GM18526 (cell line): ENCODE data around the gene ITPA.

ENCODE experiments used
- POLR2A ChIP-seq: IDR thresholded peaks from 3 replicates; pipeline ENCODE4 v1.6.1; 2011; ENCODE audit not compliant: insufficient read length; ENCODE audit errors: extremely low read depth

Gene ITPA

GRCh38 chr20:3209257-3209945, at the start of gene ITPA:
Gene ITPA, plus strand, starts transcription at chr20:3209498. Its CDS starts 54 bp downstream, at chr20:3209552.
- TF ChIP-seq POLR2A, result peak; percentile 79

DNA sequence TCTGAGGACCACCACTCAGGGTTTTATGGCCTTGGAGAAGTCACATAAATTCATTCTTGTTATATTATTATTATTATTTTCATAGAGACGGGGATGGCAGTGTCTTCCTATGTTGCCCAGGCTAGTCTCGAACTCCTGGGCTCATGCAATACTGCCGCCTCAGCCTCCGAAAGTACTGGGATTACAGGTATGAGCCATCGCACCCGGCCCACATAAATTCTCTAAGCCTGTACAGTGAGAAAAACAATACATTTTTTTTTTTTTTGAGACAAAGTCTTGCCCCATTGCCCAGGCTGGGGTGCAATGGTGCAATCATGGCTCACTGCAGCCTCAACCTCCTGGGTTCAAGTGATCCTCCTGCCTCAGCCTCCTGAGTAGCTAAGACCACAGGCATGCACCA, 48.9 kb upstream of the ITPA start:
- no peak for TF ChIP-seq POLR2A

DNA sequence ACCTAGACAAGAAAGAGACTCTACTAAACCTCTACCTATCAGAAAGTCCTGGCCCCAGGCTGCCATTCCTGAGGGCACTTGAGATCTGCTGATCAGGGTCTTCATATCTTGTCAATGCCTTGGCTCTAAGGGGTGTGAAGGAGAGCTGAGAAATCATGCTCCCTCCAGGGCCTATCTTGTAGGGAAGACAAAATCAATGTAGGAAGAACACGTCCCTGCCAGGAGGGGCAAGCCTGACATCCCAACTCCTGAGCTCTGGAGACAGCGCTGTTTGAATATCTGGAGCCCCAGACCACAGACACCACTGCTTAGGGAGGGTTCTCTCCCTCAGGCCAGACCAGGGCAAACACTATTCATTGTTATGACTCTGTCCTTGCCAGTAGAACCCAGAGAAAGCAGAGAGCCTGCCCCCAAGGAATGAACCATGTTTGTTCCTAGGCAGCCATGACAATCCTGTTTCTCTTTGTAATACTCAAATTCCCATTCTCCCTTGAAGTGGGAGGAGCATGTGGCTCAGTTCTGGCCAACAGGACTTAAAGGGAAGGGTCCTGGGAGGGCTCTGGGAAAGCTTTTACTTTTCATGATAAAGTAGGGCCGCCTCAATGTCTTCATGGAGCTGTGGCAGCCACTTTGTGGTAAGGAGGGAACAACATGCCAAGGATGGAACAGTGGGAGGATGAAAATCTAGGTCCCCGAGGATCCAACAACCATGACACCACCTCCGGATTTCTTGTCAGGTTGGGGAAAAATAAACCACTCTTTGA, 47.8 kb upstream of the ITPA start:
- TF ChIP-seq POLR2A, result no peak

DNA sequence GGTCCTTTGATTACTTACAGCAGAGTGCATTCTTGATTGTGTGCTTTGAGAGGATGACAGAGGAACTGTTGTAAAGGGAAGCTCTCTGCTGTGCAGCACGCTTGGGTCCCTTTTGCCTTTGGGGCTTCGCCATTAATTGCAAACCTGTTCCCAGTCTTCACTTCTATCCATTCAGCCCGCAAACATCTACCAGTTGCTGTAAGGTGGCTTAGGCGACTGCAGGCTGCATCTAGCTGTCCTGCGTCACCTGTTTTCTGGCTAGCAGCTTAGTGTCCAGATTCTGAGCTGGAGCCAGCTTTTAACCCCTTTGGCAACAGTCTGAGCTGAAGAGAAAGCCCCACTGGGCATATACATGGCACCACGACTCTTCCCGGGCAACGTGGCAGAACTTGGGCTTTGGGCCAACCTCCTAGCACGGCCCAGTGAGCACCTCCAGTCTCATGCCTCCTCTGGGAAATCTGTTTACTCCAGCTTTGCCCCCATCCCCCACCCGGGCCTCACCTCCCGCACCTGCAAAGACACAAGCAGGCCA, 47.2 kb upstream of the ITPA start:
- TF ChIP-seq POLR2A, result no peak

GRCh38 chr20:3163099-3164042, 45.9 kb upstream of the ITPA start:
- no peak for TF ChIP-seq POLR2A

- TF ChIP-seq POLR2A, result no peak
Measured at GRCh38 chr20:3164043-3164762, 45.1 kb upstream of the ITPA start.

- TF ChIP-seq POLR2A, result no peak
Measured at GRCh38 chr20:3164763-3165410, 44.4 kb upstream of the ITPA start.

DNA sequence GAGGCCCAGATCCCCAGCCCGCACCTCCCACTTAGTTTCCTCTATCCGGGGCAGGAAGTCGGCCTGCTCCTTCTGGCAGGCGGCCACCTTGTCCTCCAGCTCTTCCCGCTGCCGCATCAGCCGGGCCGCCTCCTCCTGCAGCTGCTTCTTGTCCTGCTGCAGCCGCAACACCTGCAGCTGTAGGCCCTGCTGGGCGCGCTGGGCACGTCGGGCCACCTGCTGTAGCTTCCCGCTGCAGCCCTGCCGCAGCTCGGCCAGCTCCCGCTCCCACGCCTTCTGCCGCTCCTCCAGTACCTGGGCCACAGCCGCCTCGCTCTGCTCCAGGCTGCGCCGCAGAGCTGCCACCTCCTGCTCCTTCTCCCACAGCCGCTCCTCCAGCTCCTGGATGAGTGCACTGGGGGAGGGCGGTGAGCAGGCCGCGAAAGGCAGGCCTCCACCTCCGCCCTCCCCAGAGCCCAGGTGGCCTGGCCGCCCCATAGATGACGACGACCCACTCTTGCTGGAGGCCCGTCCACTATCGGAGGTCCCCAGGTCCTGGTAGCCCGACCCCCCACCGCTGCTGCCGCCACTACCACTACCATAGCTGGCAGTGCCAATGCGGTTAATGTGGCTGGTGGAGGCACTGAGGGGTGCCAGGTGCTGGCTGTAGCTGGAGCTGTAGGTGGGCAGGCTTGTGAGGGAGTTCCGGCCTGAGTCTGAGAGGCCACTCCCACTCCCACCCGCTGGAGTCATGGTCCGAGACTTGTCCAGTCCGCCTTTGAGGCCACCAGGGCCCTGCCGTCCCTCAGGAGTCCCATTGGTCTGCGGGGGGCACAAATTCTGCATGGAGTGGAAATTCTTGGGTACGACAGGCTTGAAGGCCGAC, 43.6 kb upstream of the ITPA start:
- no peak for TF ChIP-seq POLR2A

GRCh38 chr20:3166338-3166912, 42.9 kb upstream of the ITPA start:
- TF ChIP-seq POLR2A, result no peak

GRCh38 chr20:3166913-3167342, 42.4 kb upstream of the ITPA start:
- no peak for TF ChIP-seq POLR2A

GRCh38 chr20:3167738-3168078, 41.6 kb upstream of the ITPA start:
- TF ChIP-seq POLR2A, result no peak

DNA sequence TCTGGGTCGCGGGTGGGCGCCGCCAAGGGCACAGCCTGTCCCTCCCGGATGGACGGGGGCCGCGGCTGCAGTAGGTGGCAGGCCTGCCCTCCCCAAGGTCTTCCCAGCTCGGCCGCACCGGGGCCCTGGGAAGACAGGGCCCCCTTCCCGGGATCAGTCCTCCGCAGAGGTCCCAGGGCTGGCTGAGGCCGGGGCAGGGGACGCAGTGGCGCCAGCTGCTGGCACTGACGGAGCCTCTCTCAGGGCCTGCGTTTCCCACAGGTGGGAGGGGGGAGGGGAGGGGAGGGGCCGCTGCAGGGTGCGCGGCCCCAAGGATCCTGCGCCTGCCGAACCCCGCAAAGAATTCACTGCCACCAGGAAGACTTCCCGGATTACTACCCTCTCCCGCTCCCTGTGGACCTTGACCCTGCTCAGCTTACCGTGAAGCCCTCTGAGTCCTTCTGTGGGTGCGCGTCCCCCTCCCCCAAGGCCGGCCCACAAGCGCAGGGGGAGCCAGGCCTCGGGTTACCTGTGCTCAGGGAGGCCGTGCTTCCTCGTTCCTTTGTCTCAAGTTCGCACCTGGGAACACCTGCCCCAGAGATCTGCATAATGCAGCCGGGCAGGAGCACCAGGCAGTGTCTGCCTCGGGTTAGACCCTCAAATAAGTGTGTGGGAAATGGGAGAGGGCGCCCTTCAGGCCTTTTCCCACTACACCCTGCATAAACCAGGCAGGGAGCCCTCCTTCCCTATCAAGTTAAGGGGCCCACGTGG, 41.0 kb upstream of the ITPA start:
- TF ChIP-seq POLR2A, result no peak
